HCT116 (cell line): ENCODE measurements around the gene VAV1. TPM values are rescaled to one million over a fixed set of nuclear protein-coding genes. Genes with fewer than 3 reads are reported as not detected.

Experiments
- ATAC-seq: fragments of 200-7000 bp; cut with Tn5 transposase; 2 replicates; pipeline ENCODE4 v1.9.1; 2020; ENCODE audit warnings: mild to moderate bottlenecking, moderate library complexity
- BruUV-seq: library from RNA; stranded (reverse); fragments of 400-500 nt; replicated peaks from 2 replicates; lab custom pipeline; 2021; lab: Mats Ljungman, UMichigan
- CTCF ChIA-PET: fragments of 300-600 bp; sonication (Branson Sonifier 250); formaldehyde crosslinking; loops from one replicate; lab custom pipeline; 2021; ENCODE audit warnings: antibody characterized with exemption; lab: Charles Lee
- POLR2A ChIA-PET: fragments of 300-600, 350-600 bp; sonication (Branson Sonifier 250); formaldehyde crosslinking; loops from one replicate; lab custom pipeline; 2021; ENCODE audit warnings: antibody characterized with exemption; lab: Charles Lee
- RAD21 ChIA-PET, 2 experiments: fragments of 300-600 bp; sonication (Branson Sonifier 250); formaldehyde crosslinking; loops; one replicate each; lab custom pipeline; 2023; ENCODE audit warnings: low total read pairs in 2 of 2; ENCODE audit not compliant: uncharacterized antibody in 2 of 2, unreplicated experiment in 2 of 2, low non-redundant PET in 1 of 2; lab: Charles Lee
- DNase-seq: peaks from one replicate; pipeline ENCODE4 v3.0.0-alpha.2; 2010; ENCODE audit warnings: low read depth, low spot score
- H2AFZ ChIP-seq: fragments of 200-600 bp; shearing (Covaris generic), sonication (generic); 2 replicates; pipeline ENCODE4 v1.6.1; 2017; ENCODE audit warnings: low read depth, mixed run types, mixed read lengths, antibody characterized with exemption, low read length; ENCODE audit not compliant: poor library complexity, severe bottlenecking
- H3K27ac ChIP-seq: 2 replicates; pipeline ENCODE4 v1.5.1; 2012; ENCODE audit warnings: low read depth, low read length
- H3K27me3 ChIP-seq: fragments of 200-600 bp; sonication (generic); 2 replicates; pipeline ENCODE4 v1.6.1; 2016; ENCODE audit warnings: mixed run types, low read length, mixed read lengths; ENCODE audit not compliant: insufficient read depth
- H3K36me3 ChIP-seq, 2 experiments: fragments of 200-500 bp in 1 of 2; fragments of 200-600 bp in 1 of 2; sonication (Bioruptor generic) in 1 of 2; sonication (generic) in 1 of 2; 2 replicates each; pipeline versions ENCODE4 v1.5.1 to v1.6.1; 2014 to 2016; ENCODE audit warnings: low read length in 2 of 2, inconsistent platforms in 1 of 2, mixed read lengths in 1 of 2, mixed run types in 1 of 2; ENCODE audit not compliant: insufficient read depth in 2 of 2, control insufficient read depth in 1 of 2
- H3K4me1 ChIP-seq, 2 experiments: fragments of 200-600 bp in 1 of 2; sonication (generic) in 1 of 2; 2 replicates each; pipeline versions ENCODE4 v1.5.1 to v1.6.1; 2012 to 2017; ENCODE audit warnings: low read length in 2 of 2, inconsistent platforms in 1 of 2, mild to moderate bottlenecking in 1 of 2, mixed read lengths in 1 of 2, mixed run types in 1 of 2, moderate library complexity in 1 of 2; ENCODE audit not compliant: insufficient read depth in 2 of 2, control insufficient read depth in 1 of 2
- H3K4me2 ChIP-seq: fragments of 200-600 bp; sonication (generic); 2 replicates; pipeline ENCODE4 v1.6.1; 2017; ENCODE audit warnings: mixed run types, low read length, mixed read lengths
- H3K4me3 ChIP-seq, 2 experiments: fragments of 200-600 bp in 1 of 2; sonication (generic) in 1 of 2; replicated peaks in 1 of 2; 2 replicates each; pipeline ENCODE4 v1.5.1; 2011 to 2016; ENCODE audit warnings: low read length in 2 of 2, control low read depth in 1 of 2, low read depth in 1 of 2, mild to moderate bottlenecking in 1 of 2, mixed read lengths in 1 of 2, mixed run types in 1 of 2
- H3K79me2 ChIP-seq: fragments of 200-600 bp; sonication (generic); 2 replicates; pipeline ENCODE4 v1.6.1; 2017; ENCODE audit warnings: mild to moderate bottlenecking, mixed run types, low read length, moderate library complexity, mixed read lengths; ENCODE audit not compliant: insufficient read depth
- H3K9ac ChIP-seq: fragments of 200-600 bp; sonication (generic); 2 replicates; pipeline ENCODE4 v1.6.1; 2016; ENCODE audit warnings: low read length, mixed read lengths
- H3K9me2 ChIP-seq: fragments of 200-600 bp; sonication (generic), shearing (Covaris generic); 2 replicates; pipeline ENCODE4 v1.6.1; 2017; ENCODE audit warnings: mixed run types, mild to moderate bottlenecking, moderate library complexity; ENCODE audit not compliant: insufficient read depth
- H3K9me3 ChIP-seq, 2 experiments: fragments of 200-500 bp in 1 of 2; fragments of 200-600 bp in 1 of 2; sonication (Bioruptor generic) in 1 of 2; sonication (generic) in 1 of 2; 2 replicates each; pipeline ENCODE4 v1.6.1; 2014 to 2017; ENCODE audit warnings: low read length in 2 of 2, mixed read lengths in 2 of 2, inconsistent platforms in 1 of 2, low read depth in 1 of 2, mild to moderate bottlenecking in 1 of 2, mixed run types in 1 of 2, moderate library complexity in 1 of 2; ENCODE audit not compliant: control insufficient read depth in 1 of 2, insufficient read depth in 1 of 2
- H4K20me1 ChIP-seq: fragments of 200-600 bp; sonication (generic), shearing (Covaris generic); 2 replicates; pipeline ENCODE4 v1.6.1; 2017; ENCODE audit warnings: mixed run types, mild to moderate bottlenecking, moderate library complexity; ENCODE audit not compliant: insufficient read depth
- CBX3 ChIP-seq: IDR thresholded peaks from 2 replicates; pipeline ENCODE4 v1.6.1; 2012; ENCODE audit warnings: low read depth
- CTCF ChIP-seq, 3 experiments: fragments of 200-600 bp in 1 of 3; sonication (generic) in 1 of 3; IDR thresholded peaks in 2 of 3; conservative IDR thresholded peaks in 1 of 3; 2 replicates each; pipeline ENCODE4 v1.5.1; 2012 to 2017; ENCODE audit warnings: low read depth in 2 of 3, low read length in 2 of 3, antibody characterized with exemption in 1 of 3, borderline replicate concordance in 1 of 3, control low read depth in 1 of 3, mild to moderate bottlenecking in 1 of 3, mixed read lengths in 1 of 3, mixed run types in 1 of 3, moderate library complexity in 1 of 3; ENCODE audit not compliant: insufficient read depth in 1 of 3
- EGR1 ChIP-seq: IDR thresholded peaks from 2 replicates; pipeline ENCODE4 v1.6.1; 2012; ENCODE audit warnings: low read depth
- ELF1 ChIP-seq: IDR thresholded peaks from 2 replicates; pipeline ENCODE4 v1.6.1; 2012; ENCODE audit warnings: low read depth, borderline replicate concordance
- POLR2A ChIP-seq: IDR thresholded peaks from 2 replicates; pipeline ENCODE4 v1.7.0; 2011; ENCODE audit warnings: borderline replicate concordance; ENCODE audit not compliant: insufficient read depth, insufficient read length; ENCODE audit errors: extremely low read depth
- POLR2AphosphoS5 ChIP-seq: IDR thresholded peaks from 2 replicates; pipeline ENCODE4 v1.6.1; 2011; ENCODE audit warnings: mild to moderate bottlenecking, low read depth, low read length, moderate library complexity
- SRF ChIP-seq: IDR thresholded peaks from 2 replicates; pipeline ENCODE4 v1.6.1; 2012; ENCODE audit warnings: low read depth
- TCF7L2 ChIP-seq: IDR thresholded peaks from 2 replicates; pipeline ENCODE4 v1.7.0; 2011; ENCODE audit warnings: borderline replicate concordance, inconsistent platforms; ENCODE audit not compliant: insufficient read depth, insufficient read length; ENCODE audit errors: extremely low read depth
- YY1 ChIP-seq: IDR thresholded peaks from 2 replicates; pipeline ENCODE4 v1.6.1; 2011; ENCODE audit warnings: low read length, low read depth, moderate library complexity, mild to moderate bottlenecking; ENCODE audit not compliant: insufficient replicate concordance; ENCODE audit errors: extremely low read depth
- ZNF274 ChIP-seq: fragments of 200-500 bp; sonication (Bioruptor generic); IDR thresholded peaks from 2 replicates; pipeline ENCODE4 v1.6.1; 2014; ENCODE audit warnings: mild to moderate bottlenecking, low read depth, low read length, inconsistent platforms
- intact Hi-C: fragments of 100-400 bp; cut with micrococcal nuclease; formaldehyde crosslinking; loops from 2 replicates; pipeline ENCODE4 v1.10.0; 2022
- total RNA-seq: library from RNA; stranded (reverse); gene quantifications from one replicate; pipeline ENCODE4 v1.2.1, GENCODE V29; 2021; ENCODE audit not compliant: unreplicated experiment

VAV1 gene
- total RNA-seq, 1 experiment from 2014 or later, result 20.6 TPM

GRCh38 chr19:6737873-6738786, 34.4 kb upstream of the VAV1 start:
- peaks cover 52% of the 10 kb centered on the region for H3K79me2 ChIP-seq
- ChIA-PET CTCF (interaction anchor here (0.7 to 3.9 kb wide), 11 partner anchors 10 to 221 kb away, joined by 3 to 91 read pairs (median 3); no protein-coding TSS in a partner anchor), RAD21 (interaction anchor here (0.6 to 2.3 kb wide), 7 partner anchors 14 to 222 kb away, joined by 3 to 16 read pairs (median 5); no protein-coding TSS in a partner anchor), POLR2A (interaction anchor here (0.6 to 3.1 kb wide), 7 partner anchors 16 to 221 kb away, joined by 3 to 13 read pairs (median 5); partner anchors contain the start of genes SH2D3A and TNFSF9)
- H3K27ac ChIP-seq, result peak overlapping the region; percentile 86
- peak overlapping the region; percentile 91 for H3K4me2 ChIP-seq
- peak overlapping the region; percentile 37 for H2AFZ ChIP-seq
- no peaks in the 10 kb centered on the region for H4K20me1 ChIP-seq
- H3K9me2 ChIP-seq, result no peaks in the 10 kb centered on the region
- intact Hi-C loops, result loop anchor here (1.0 to 5.0 kb wide), 2 partner anchors 125 to 366 kb away; partner anchors contain the start of gene ALKBH7
- peak overlapping the region; percentile 50 to 99 for H3K4me3 ChIP-seq
- DNase-seq (no peak), ATAC-seq (peak; percentile 34)
- H3K27me3 ChIP-seq, result no peaks in the 10 kb centered on the region
- peaks cover 37 to 51% of the 10 kb centered on the region in 2 experiments for H3K4me1 ChIP-seq
- H3K36me3 ChIP-seq, result peaks cover 9 to 14% of the 10 kb centered on the region in 2 experiments; a peak in 3 of 4 replicates
- TF ChIP-seq POLR2A (no peak), CTCF (IDR thresholded peaks at IDR 0.05 in 2 of 3, conservative IDR thresholded peaks at IDR 0.05 in 1 of 3; ENCODE audit: borderline replicate concordance in 1 of 3, insufficient read depth in 1 of 3, low read depth in 2 of 3, low read length in 2 of 3) (peak in 2 of 3 experiments; percentile 72 to 78; a peak in 4 of 6 replicates), YY1 (peak; percentile 33), POLR2AphosphoS5 (peak; percentile 14; the same call in 1 of the 2 replicates), CBX3 (no peak), EGR1 (no peak), ZNF274 (no peak), ELF1 (no peak), TCF7L2 (no peak), SRF (no peak)
- no peaks in the 10 kb centered on the region for H3K9me3 ChIP-seq
- no TSS peak for BruUV-seq
- peak overlapping the region; percentile 69 for H3K9ac ChIP-seq
